ENCODE data around the gene CTSS. TPM values are rescaled to one million over a fixed set of nuclear protein-coding genes. Genes with fewer than 3 reads are reported as not detected.

CTSS gene
- total RNA-seq, 2 experiments from 2014 or later = 38.7 to 40.6 TPM

DNA sequence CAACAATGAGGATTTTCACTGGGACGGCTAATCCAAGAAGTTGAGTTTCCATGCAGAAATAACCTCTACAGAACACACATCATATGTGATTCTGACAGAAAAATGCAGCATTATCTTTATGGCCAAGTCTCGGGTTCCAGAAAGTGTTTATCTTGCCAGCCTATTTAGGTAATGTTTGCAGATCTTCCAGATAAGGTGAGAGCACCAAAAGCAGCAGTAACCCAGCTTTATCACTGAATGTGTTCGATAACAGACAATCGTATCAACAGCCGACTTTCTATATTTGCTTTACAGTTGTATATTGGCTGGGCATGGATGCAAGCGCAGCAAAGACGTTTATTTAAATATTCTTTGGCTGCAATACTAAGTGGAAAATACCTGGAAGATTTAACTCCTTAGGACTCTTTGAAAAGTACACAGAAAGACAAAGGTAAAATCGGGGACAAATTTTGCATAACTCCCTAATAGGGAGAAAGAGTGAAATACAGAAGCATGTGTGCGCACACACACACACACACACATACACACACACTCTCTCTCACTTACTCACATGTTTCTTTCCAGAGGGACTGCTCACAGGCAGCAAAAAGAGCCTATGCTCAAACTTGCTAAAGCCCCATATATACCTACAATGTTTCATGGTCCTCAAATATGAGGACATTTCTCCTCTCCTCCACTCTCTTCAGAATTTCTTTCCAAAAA, 45.5 kb upstream of the CTSS start:
- no peaks in the 10 kb centered on the region for H3K79me2 ChIP-seq (ENCODE audit: insufficient read depth, low read depth, low read length)
- no peak overlapping the region for H3K4me3 ChIP-seq (ENCODE audit: low read depth, low read length, poor library complexity, severe bottlenecking)
- TF ChIP-seq, protein P1, sequence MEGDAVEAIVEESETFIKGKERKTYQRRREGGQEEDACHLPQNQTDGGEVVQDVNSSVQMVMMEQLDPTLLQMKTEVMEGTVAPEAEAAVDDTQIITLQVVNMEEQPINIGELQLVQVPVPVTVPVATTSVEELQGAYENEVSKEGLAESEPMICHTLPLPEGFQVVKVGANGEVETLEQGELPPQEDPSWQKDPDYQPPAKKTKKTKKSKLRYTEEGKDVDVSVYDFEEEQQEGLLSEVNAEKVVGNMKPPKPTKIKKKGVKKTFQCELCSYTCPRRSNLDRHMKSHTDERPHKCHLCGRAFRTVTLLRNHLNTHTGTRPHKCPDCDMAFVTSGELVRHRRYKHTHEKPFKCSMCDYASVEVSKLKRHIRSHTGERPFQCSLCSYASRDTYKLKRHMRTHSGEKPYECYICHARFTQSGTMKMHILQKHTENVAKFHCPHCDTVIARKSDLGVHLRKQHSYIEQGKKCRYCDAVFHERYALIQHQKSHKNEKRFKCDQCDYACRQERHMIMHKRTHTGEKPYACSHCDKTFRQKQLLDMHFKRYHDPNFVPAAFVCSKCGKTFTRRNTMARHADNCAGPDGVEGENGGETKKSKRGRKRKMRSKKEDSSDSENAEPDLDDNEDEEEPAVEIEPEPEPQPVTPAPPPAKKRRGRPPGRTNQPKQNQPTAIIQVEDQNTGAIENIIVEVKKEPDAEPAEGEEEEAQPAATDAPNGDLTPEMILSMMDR (conservative IDR thresholded peaks at IDR 0.05; ENCODE audit: low read length) = no peak
- no peak for TF ChIP-seq EZH2phosphoT487 (IDR thresholded peaks at IDR 0.05; ENCODE audit: borderline replicate concordance, low read depth, low read length)
- no peaks in the 10 kb centered on the region for H3K9me3 ChIP-seq (ENCODE audit: low read length)
- BruUV-seq (replicated peaks) = no TSS peak
- H3K9me2 ChIP-seq (ENCODE audit: insufficient read depth, low read length) = no peaks in the 10 kb centered on the region
- H3K4me1 ChIP-seq (ENCODE audit: insufficient read depth, low read length, poor library complexity, severe bottlenecking) = no peaks in the 10 kb centered on the region
- ChIA-PET CTCF (ENCODE audit: unreplicated experiment) (no interaction called here), POLR2A (interaction anchor here (0.6 kb wide), 1 partner anchor 48 kb away, joined by 6 read pairs; no protein-coding TSS in a partner anchor)
- no peak overlapping the region for H3K4me2 ChIP-seq (ENCODE audit: low read length)
- intact Hi-C loops (cut with micrococcal nuclease; ENCODE audit: unreplicated experiment) = no loop called here
- no peak for DNase-seq (ENCODE audit: low spot score)
- no peak overlapping the region for H3K27ac ChIP-seq (ENCODE audit: low read depth, low read length, poor library complexity, severe bottlenecking)
- peaks cover 42% of the 10 kb centered on the region for H3K36me3 ChIP-seq (ENCODE audit: insufficient read depth, low read length)
- H4K20me1 ChIP-seq (ENCODE audit: insufficient read depth, low read length) = no peaks in the 10 kb centered on the region
- no peak overlapping the region for H2AFZ ChIP-seq (ENCODE audit: low read length)

DNA sequence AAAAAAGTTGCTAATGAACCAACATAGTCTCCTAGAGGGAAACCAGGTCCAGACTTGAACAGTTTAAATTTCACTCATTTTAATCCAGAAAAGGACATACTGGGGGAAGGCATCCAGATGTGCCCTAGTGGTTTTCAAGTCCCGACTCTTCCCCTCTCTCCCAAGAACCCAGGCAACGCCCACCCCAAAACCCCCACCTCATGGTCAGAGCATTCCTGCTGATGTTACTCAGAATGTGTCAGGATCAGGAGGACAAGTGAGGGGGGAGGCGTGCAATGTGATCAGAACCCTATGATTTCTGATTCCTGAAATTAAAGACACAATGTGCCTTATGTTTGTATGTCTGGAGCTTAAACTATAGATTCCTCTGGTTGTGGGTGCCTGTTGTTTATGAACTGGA, 44.1 kb upstream of the CTSS start:
- Histone ChIP-seq H3K27ac (ENCODE audit: low read depth, low read length, poor library complexity, severe bottlenecking) (no peak overlapping the region), H3K4me1 (ENCODE audit: insufficient read depth, low read length, poor library complexity, severe bottlenecking) (no peaks in the 10 kb centered on the region), H3K36me3 (ENCODE audit: insufficient read depth, low read length) (peaks cover 38% of the 10 kb centered on the region), H3K4me2 (ENCODE audit: low read length) (no peak overlapping the region), H3K79me2 (ENCODE audit: insufficient read depth, low read depth, low read length) (no peaks in the 10 kb centered on the region), H4K20me1 (ENCODE audit: insufficient read depth, low read length) (no peaks in the 10 kb centered on the region), H3K9me2 (ENCODE audit: insufficient read depth, low read length) (no peaks in the 10 kb centered on the region), H3K9me3 (ENCODE audit: low read length) (no peaks in the 10 kb centered on the region), H2AFZ (ENCODE audit: low read length) (no peak overlapping the region), H3K4me3 (ENCODE audit: low read depth, low read length, poor library complexity, severe bottlenecking) (no peak overlapping the region)
- TF ChIP-seq, protein P1 (conservative IDR thresholded peaks at IDR 0.05; ENCODE audit: low read length) = no peak
- no peak for TF ChIP-seq EZH2phosphoT487 (IDR thresholded peaks at IDR 0.05; ENCODE audit: borderline replicate concordance, low read depth, low read length)
- intact Hi-C loops (cut with micrococcal nuclease; ENCODE audit: unreplicated experiment) = no loop called here
- no TSS peak for BruUV-seq (replicated peaks)
- no peak for DNase-seq (ENCODE audit: low spot score)
- ChIA-PET POLR2A (no interaction called here), CTCF (ENCODE audit: unreplicated experiment) (no interaction called here)

DNA sequence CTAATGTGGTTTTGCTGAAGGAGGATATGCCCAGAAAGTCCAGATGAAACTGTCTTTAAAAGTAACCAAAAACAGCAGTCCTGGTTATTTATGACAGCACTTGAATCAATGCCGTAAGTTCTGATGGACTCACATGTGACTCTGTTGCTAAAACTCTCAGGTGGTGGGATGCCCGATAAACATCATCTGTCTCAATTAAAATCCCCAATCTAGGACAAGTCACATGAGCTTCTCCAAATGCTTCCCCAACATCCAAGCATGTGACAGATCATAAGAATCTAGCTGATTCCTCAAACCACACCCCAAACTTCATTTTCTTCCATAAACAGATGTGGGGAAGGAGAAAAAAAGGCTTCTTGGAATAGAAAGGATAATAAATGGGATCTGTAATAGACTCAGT, 43.3 kb upstream of the CTSS start:
- Histone ChIP-seq H3K4me3 (ENCODE audit: low read depth, low read length, poor library complexity, severe bottlenecking) (no peak overlapping the region), H3K36me3 (ENCODE audit: insufficient read depth, low read length) (peaks cover 32% of the 10 kb centered on the region), H3K4me2 (ENCODE audit: low read length) (no peak overlapping the region), H3K4me1 (ENCODE audit: insufficient read depth, low read length, poor library complexity, severe bottlenecking) (no peaks in the 10 kb centered on the region), H3K9me2 (ENCODE audit: insufficient read depth, low read length) (no peaks in the 10 kb centered on the region), H2AFZ (ENCODE audit: low read length) (no peak overlapping the region), H3K9me3 (ENCODE audit: low read length) (no peaks in the 10 kb centered on the region), H3K27ac (ENCODE audit: low read depth, low read length, poor library complexity, severe bottlenecking) (no peak overlapping the region), H4K20me1 (ENCODE audit: insufficient read depth, low read length) (no peaks in the 10 kb centered on the region), H3K79me2 (ENCODE audit: insufficient read depth, low read depth, low read length) (no peaks in the 10 kb centered on the region)
- ChIA-PET POLR2A (interaction anchor here (0.6 kb wide), 1 partner anchor 15 kb away, joined by 6 read pairs; no protein-coding TSS in a partner anchor), CTCF (ENCODE audit: unreplicated experiment) (no interaction called here)
- no TSS peak for BruUV-seq (replicated peaks)
- TF ChIP-seq, protein P1 (conservative IDR thresholded peaks at IDR 0.05; ENCODE audit: low read length) = no peak
- TF ChIP-seq EZH2phosphoT487 (IDR thresholded peaks at IDR 0.05; ENCODE audit: borderline replicate concordance, low read depth, low read length) = no peak
- intact Hi-C loops (cut with micrococcal nuclease; ENCODE audit: unreplicated experiment) = no loop called here
- DNase-seq (ENCODE audit: low spot score) = no peak

All from OCI-LY7 (cell line).